Endothelial cell of umbilical vein (primary cell): ENCODE data around the gene AURKA. TPM values are rescaled to one million over a fixed set of nuclear protein-coding genes. Genes with fewer than 3 reads are reported as not detected.

ENCODE experiments used
- BruUV-seq: library from RNA; stranded (reverse); fragments of 400-500 nt; replicated peaks from 2 replicates; lab custom pipeline; 2021; lab: Mats Ljungman, UMichigan
- CTCF ChIA-PET: fragments of 300-600, 350-600 bp; sonication (Branson Sonifier 250); formaldehyde crosslinking; loops from one replicate; lab custom pipeline; 2021; ENCODE audit warnings: antibody characterized with exemption, inconsistent platforms; lab: Charles Lee
- POLR2A ChIA-PET: fragments of 300-600, 350-600 bp; sonication (Branson Sonifier 250); formaldehyde crosslinking; loops from one replicate; lab custom pipeline; 2021; ENCODE audit warnings: antibody characterized with exemption, inconsistent platforms; lab: Charles Lee
- DNase-seq: peaks from one replicate; pipeline ENCODE4 v3.0.0-alpha.2; 2011; ENCODE audit warnings: low read depth, low spot score
- FAIRE-seq: peaks from 2 replicates; lab custom pipeline; 2011; peaks lifted over from hg19 to GRCh38; lab: Jason Lieb, UNC
- H2AFZ ChIP-seq: 2 replicates; pipeline ENCODE4 v1.6.0; 2012; ENCODE audit warnings: low read depth, low read length, control low read depth, inconsistent platforms
- H3K27ac ChIP-seq: 2 replicates; pipeline ENCODE4 v1.5.1; 2011; ENCODE audit warnings: low read depth, mild to moderate bottlenecking, control low read depth, low read length, moderate library complexity; ENCODE audit not compliant: insufficient read depth
- H3K27me3 ChIP-seq, 2 experiments: 2 replicates each; pipeline versions ENCODE4 v1.6.0 to v1.6.1; 2011; ENCODE audit warnings: low read length in 2 of 2, mixed read lengths in 1 of 2; ENCODE audit not compliant: control insufficient read depth in 2 of 2, insufficient read depth in 2 of 2
- H3K36me3 ChIP-seq, 2 experiments: 2 replicates in 1 of 2; 3 replicates in 1 of 2; pipeline ENCODE4 v1.5.1; 2011; ENCODE audit warnings: low read length in 2 of 2, mild to moderate bottlenecking in 1 of 2, moderate library complexity in 1 of 2; ENCODE audit not compliant: control insufficient read depth in 2 of 2, insufficient read depth in 2 of 2; ENCODE audit errors: extremely low read depth in 1 of 2
- H3K4me1 ChIP-seq: 3 replicates; pipeline ENCODE4 v1.5.1; 2011; ENCODE audit warnings: mild to moderate bottlenecking, low read length; ENCODE audit not compliant: control insufficient read depth, insufficient read depth; ENCODE audit errors: extremely low read depth
- H3K4me2 ChIP-seq: 2 replicates; pipeline ENCODE4 v1.6.1; 2011; ENCODE audit warnings: low read length, control low read depth, mixed read lengths; ENCODE audit not compliant: insufficient read depth
- H3K4me3 ChIP-seq, 3 experiments: fragments of 200-600 bp in 1 of 3; sonication (generic), shearing (Covaris generic) in 1 of 3; replicated peaks in 1 of 3; 2 replicates each; pipeline ENCODE4 v1.5.1; 2011 to 2016; ENCODE audit warnings: control low read depth in 3 of 3, low read length in 3 of 3, mild to moderate bottlenecking in 2 of 3, inconsistent platforms in 1 of 3, low read depth in 1 of 3, moderate library complexity in 1 of 3; ENCODE audit not compliant: insufficient read depth in 1 of 3
- H3K79me2 ChIP-seq: 2 replicates; pipeline ENCODE4 v1.6.0; 2012; ENCODE audit warnings: low read length, inconsistent platforms; ENCODE audit not compliant: control insufficient read depth, insufficient read depth
- H3K9ac ChIP-seq: replicated peaks from 2 replicates; pipeline ENCODE3; 2011; ENCODE audit warnings: low read length, control low read depth; ENCODE audit not compliant: insufficient read depth; ENCODE audit errors: extremely low read depth
- H3K9me1 ChIP-seq: replicated peaks from 3 replicates; pipeline ENCODE4 v1.6.0; 2011; ENCODE audit warnings: mild to moderate bottlenecking, low read length; ENCODE audit not compliant: control insufficient read depth, insufficient read depth; ENCODE audit errors: extremely low read depth
- H3K9me3 ChIP-seq: replicated peaks from 2 replicates; pipeline ENCODE4 v1.5.1; 2012; ENCODE audit warnings: low read length, inconsistent platforms; ENCODE audit not compliant: control insufficient read depth, insufficient read depth
- H4K20me1 ChIP-seq: replicated peaks from 2 replicates; pipeline ENCODE3; 2011; ENCODE audit warnings: mild to moderate bottlenecking, low read length; ENCODE audit not compliant: control insufficient read depth, insufficient read depth; ENCODE audit errors: extremely low read depth
- EZH2 ChIP-seq: IDR thresholded peaks from 2 replicates; pipeline ENCODE4 v1.6.1; 2012; ENCODE audit warnings: borderline replicate concordance, low read depth, mild to moderate bottlenecking, moderate library complexity, low read length, inconsistent platforms; ENCODE audit not compliant: severe bottlenecking
- FOS ChIP-seq: IDR thresholded peaks from 2 replicates; pipeline ENCODE4 v1.6.1; 2011; ENCODE audit warnings: mild to moderate bottlenecking, low read length, moderate library complexity, borderline replicate concordance; ENCODE audit not compliant: insufficient read depth
- GATA2 ChIP-seq: IDR thresholded peaks from 2 replicates; pipeline ENCODE4 v1.7.0; 2011; ENCODE audit warnings: low read depth, mild to moderate bottlenecking, moderate library complexity, mixed read lengths, low read length; ENCODE audit not compliant: insufficient read length, insufficient read depth
- JUN ChIP-seq: IDR thresholded peaks from 2 replicates; pipeline ENCODE4 v1.6.1; 2011; ENCODE audit warnings: borderline replicate concordance, low read depth; ENCODE audit not compliant: insufficient read length, insufficient read depth
- MYC ChIP-seq: IDR thresholded peaks from one replicate; pipeline ENCODE4 v1.6.1; 2011; ENCODE audit warnings: mild to moderate bottlenecking, low read depth, low read length
- POLR2A ChIP-seq: IDR thresholded peaks from 2 replicates; pipeline ENCODE4 v1.6.1; 2012; ENCODE audit warnings: low read depth, mild to moderate bottlenecking, control low read depth, low read length
- POLR2AphosphoS5 ChIP-seq: IDR thresholded peaks from 2 replicates; pipeline ENCODE4 v1.6.1; 2012; ENCODE audit warnings: low read depth, mild to moderate bottlenecking, control low read depth, low read length, moderate library complexity; ENCODE audit not compliant: insufficient read depth
- dilution Hi-C: fragments of 300-500 bp; cut with MboI; formaldehyde crosslinking; loops from one replicate; pipeline ENCODE4 v1.15.0; 2019; ENCODE audit warnings: low sequenced_read_pairs; ENCODE audit not compliant: extremely low pct_ligation_motif_present
- intact Hi-C: fragments of 100-400 bp; cut with micrococcal nuclease; formaldehyde crosslinking; loops from one replicate; pipeline ENCODE4 v1.10.0; 2022
- polyA plus RNA-seq, 4 experiments: library from polyadenylated mRNA; depleted of rRNA in 3 of 4; stranded (reverse) in 3 of 4; unstranded in 1 of 4; fragments of >200 nt; gene quantifications; 2 replicates each; pipeline versions ENCODE4 v1.2.1 to v1.2.3, GENCODE V29; 2011 to 2012; ENCODE audit warnings: missing spikeins in 1 of 4
- total RNA-seq: library from RNA; stranded (reverse); gene quantifications from 2 replicates; pipeline ENCODE4 v1.2.3, GENCODE V29; 2021
- TF ChIP-seq, protein P1 (sequence below): IDR thresholded peaks from 2 replicates; pipeline ENCODE4 v1.6.1; 2011; ENCODE audit not compliant: insufficient read depth, insufficient read length
- TF ChIP-seq, protein P2 (sequence below), 2 donors: IDR thresholded peaks; 1 replicate in 1 of 2; 2 replicates in 1 of 2; pipeline ENCODE4 v1.5.1; 2011; ENCODE audit warnings: low read length in 2 of 2, mild to moderate bottlenecking in 2 of 2, moderate library complexity in 2 of 2, control low read depth in 1 of 2, inconsistent platforms in 1 of 2, low read depth in 1 of 2; ENCODE audit not compliant: insufficient read depth in 1 of 2; ENCODE audit errors: extremely low read depth in 1 of 2

AURKA gene
- total and polyA plus RNA-seq, 2 donors (not counting 3 experiments of a cell fraction or from before 2014, with no cell fraction given): 33.1 to 56.9 TPM

DNA sequence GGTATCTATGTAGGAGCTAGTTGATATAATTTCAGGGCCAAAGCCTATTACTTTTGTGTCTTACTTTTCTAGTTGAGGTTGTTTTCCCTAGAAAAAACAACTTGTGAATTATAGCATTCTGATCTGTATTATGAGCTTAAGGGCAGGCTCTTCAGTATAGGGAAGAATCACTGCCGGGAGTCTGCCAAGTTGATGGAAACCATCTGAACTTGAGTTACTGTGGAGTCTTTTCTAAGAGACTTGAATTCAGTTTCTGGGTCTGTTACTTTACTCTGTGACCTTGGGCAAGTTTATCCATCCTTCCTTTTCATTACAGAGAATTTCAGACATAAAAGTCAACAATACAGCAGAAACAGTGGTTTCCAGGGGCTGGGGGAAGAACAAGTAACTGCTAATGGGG, 17.9 kb upstream of the AURKA start:
- no peak overlapping the region for H3K9ac ChIP-seq
- no peaks in the 10 kb centered on the region for H3K9me1 ChIP-seq
- CTCF ChIA-PET: interaction anchor here (1.0 to 1.7 kb wide), 3 partner anchors 11 to 13 kb away, joined by 4 to 5 read pairs (median 4); no protein-coding TSS in a partner anchor
- DNase-seq: no peak
- H2AFZ ChIP-seq: no peak overlapping the region
- no peaks in the 10 kb centered on the region for H3K9me3 ChIP-seq
- H3K27me3 ChIP-seq: no peaks in the 10 kb centered on the region
- no peaks in the 10 kb centered on the region for H4K20me1 ChIP-seq
- no peak for FAIRE-seq
- dilution Hi-C loops (no loop called here), intact Hi-C loops (no loop called here)
- no peak overlapping the region for H3K4me3 ChIP-seq
- H3K27ac ChIP-seq: no peak overlapping the region
- peaks cover 2% of the 10 kb centered on the region for H3K79me2 ChIP-seq
- no peak overlapping the region for H3K4me2 ChIP-seq
- H3K4me1 ChIP-seq: peaks cover 4% of the 10 kb centered on the region
- peaks cover 5 to 7% of the 10 kb centered on the region in 2 experiments for H3K36me3 ChIP-seq
- TF ChIP-seq JUN: no peak
- no peak for TF ChIP-seq MYC
- TF ChIP-seq POLR2A: no peak
- TF ChIP-seq POLR2AphosphoS5: no peak
- no peak for TF ChIP-seq EZH2
- TF ChIP-seq GATA2: no peak
- TF ChIP-seq, protein P1, sequence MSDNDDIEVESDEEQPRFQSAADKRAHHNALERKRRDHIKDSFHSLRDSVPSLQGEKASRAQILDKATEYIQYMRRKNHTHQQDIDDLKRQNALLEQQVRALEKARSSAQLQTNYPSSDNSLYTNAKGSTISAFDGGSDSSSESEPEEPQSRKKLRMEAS: no peak
- TF ChIP-seq FOS: no peak
- TF ChIP-seq, protein P2, sequence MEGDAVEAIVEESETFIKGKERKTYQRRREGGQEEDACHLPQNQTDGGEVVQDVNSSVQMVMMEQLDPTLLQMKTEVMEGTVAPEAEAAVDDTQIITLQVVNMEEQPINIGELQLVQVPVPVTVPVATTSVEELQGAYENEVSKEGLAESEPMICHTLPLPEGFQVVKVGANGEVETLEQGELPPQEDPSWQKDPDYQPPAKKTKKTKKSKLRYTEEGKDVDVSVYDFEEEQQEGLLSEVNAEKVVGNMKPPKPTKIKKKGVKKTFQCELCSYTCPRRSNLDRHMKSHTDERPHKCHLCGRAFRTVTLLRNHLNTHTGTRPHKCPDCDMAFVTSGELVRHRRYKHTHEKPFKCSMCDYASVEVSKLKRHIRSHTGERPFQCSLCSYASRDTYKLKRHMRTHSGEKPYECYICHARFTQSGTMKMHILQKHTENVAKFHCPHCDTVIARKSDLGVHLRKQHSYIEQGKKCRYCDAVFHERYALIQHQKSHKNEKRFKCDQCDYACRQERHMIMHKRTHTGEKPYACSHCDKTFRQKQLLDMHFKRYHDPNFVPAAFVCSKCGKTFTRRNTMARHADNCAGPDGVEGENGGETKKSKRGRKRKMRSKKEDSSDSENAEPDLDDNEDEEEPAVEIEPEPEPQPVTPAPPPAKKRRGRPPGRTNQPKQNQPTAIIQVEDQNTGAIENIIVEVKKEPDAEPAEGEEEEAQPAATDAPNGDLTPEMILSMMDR (IDR thresholded peaks at IDR 0.05; ENCODE audit: extremely low read depth in 1 of 2, insufficient read depth in 1 of 2, low read depth in 1 of 2, low read length in 2 of 2): no peak
- BruUV-seq: no TSS peak
- POLR2A ChIA-PET: no interaction called here
